Measurements from ENCODE around the gene ZNF750.

Gene ZNF750

DNA sequence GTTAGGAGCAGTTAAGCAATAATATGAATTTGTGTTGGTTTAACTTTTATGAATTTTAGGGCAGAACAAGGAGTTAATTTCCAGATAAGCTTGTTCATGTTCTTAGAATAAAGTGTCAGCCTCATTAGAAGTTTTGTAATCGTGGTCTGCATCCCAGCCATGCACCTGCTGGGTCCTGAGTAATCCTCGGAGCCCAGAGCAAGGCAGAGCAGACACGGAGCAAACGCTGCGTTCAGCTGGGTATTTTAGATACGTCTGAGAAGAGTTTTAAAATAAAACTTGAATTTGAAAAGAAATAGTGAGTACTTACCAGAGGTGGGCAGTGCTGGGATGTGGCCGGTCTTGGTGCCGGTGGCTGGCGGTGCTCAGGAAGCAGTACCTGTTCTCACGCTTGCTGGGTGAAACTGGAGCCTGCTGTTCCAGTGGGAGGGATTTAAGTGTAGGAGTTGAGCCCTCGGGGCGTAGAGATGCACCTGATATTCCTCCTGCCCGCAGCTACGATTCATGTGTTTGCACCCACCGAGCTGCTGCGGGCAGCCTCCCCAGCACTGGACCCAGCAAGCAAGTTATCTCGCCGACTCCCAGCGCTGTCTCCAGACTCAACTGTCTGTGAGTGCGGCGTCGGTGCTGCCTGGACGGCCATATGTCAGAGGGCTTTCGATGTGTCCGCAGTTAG lies at the start of gene ZNF750:
Gene ZNF750, minus strand, starts transcription at position 406 of the 676 bp plus-strand sequence. CDS start 7,568 bp downstream, outside the sequence.
- no peak for DNase-seq (ENCODE audit: extremely low read depth, low read depth)
- H3K4me3 ChIP-seq (replicated peaks; ENCODE audit: low read depth, low read length): no peak within 1 kb of the TSS
- TF ChIP-seq, protein P1, sequence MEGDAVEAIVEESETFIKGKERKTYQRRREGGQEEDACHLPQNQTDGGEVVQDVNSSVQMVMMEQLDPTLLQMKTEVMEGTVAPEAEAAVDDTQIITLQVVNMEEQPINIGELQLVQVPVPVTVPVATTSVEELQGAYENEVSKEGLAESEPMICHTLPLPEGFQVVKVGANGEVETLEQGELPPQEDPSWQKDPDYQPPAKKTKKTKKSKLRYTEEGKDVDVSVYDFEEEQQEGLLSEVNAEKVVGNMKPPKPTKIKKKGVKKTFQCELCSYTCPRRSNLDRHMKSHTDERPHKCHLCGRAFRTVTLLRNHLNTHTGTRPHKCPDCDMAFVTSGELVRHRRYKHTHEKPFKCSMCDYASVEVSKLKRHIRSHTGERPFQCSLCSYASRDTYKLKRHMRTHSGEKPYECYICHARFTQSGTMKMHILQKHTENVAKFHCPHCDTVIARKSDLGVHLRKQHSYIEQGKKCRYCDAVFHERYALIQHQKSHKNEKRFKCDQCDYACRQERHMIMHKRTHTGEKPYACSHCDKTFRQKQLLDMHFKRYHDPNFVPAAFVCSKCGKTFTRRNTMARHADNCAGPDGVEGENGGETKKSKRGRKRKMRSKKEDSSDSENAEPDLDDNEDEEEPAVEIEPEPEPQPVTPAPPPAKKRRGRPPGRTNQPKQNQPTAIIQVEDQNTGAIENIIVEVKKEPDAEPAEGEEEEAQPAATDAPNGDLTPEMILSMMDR (IDR thresholded peaks at IDR 0.05; ENCODE audit: low read depth, low read length, missing control alignments): no peak

DNA sequence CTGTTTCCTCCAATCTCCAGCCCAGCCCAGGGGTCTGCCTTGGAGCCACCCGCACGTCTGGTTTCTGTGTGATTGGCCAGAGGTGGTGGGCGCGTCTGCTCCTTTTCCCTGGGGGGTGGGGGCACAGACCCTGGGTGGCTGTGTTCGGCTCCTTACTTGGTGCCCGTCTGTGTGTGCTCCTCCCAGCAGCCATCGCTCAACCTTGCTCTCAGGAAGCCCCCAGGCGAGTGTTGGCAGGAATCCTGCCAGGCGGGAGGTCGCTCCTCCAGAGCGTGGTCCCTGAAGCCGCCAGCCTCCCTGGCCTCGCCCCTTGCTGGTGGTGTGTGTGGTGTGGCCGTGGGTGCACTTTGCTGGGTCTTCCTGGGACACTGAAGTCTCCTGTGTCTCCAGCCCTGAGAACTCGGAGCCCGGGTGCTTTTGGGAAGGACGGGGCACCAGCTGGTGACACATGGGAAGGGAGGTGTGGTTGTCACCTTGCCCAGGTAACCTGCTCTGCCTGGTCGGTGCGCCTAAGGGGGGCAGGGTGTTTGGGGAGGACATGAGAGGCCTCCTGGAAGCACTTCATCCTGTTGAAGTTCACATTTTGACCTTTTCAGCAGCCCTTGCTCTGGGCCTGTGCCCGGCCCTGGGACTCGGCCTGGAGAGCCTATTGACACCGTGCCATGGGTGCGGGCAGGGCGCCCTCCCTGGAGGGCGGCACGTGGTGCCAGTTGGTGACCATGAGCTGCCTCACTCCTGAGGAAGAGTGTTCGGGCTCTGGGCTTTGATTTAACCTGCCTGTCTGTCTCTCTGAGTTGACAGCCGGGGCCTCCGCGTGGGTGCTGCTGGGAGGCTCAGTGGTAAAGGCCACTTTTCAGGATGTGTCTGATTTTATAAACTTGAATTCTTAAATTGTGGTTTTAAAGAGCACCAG lies 49.0 kb upstream of the ZNF750 start:
- TF ChIP-seq, protein P1 (IDR thresholded peaks at IDR 0.05; ENCODE audit: low read depth, low read length, missing control alignments): no peak
- no peak overlapping the region for H3K4me3 ChIP-seq (replicated peaks; ENCODE audit: low read depth, low read length)
- DNase-seq (ENCODE audit: extremely low read depth, low read depth): no peak

DNA sequence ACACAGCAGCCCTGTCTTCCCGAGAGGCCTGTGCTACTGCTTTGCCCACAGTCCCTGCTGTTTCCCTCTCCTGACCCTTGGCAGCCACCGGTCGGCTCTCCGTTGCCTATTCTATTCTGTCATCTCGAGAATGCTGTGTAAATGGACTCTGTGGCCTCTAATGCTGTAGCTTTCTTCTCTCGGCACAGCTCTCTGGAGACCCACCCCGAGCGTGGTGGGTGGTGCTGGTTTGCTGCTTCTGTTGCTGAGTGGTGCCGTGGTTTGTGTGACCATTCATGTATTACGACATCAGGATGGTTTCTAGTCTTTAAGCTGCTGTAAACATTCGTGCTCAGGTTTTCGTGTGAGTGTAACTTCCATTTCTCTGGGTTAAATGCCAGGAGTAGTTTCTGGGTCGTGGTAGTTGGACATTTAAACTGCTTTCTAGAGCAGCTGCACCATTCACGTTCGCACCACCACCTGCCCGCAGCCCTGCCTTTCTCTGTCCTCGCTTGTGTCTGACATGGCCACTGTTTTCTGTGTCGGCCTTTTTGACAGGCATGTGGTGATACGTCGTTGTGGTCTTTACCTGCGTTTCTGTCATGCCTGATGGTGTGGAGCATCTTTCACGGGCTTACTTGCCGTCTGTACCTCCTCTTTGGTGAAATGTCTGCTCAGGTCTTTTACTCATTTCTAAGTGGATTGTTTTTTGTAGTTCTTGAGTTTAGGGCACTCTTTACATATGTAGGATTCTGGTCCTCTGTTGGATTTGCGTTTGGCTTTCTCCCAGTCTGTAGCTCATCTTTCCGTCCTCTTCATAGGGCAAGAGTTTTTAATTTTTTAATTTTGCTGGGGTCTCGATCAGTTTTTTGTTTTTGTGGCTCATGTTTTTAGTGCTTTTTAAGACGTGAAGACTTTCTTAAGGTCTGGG lies 47.7 kb upstream of the ZNF750 start:
- no peak for DNase-seq (ENCODE audit: extremely low read depth, low read depth)
- H3K4me3 ChIP-seq (replicated peaks; ENCODE audit: low read depth, low read length): no peak overlapping the region
- TF ChIP-seq, protein P1 (IDR thresholded peaks at IDR 0.05; ENCODE audit: low read depth, low read length, missing control alignments): no peak

DNA sequence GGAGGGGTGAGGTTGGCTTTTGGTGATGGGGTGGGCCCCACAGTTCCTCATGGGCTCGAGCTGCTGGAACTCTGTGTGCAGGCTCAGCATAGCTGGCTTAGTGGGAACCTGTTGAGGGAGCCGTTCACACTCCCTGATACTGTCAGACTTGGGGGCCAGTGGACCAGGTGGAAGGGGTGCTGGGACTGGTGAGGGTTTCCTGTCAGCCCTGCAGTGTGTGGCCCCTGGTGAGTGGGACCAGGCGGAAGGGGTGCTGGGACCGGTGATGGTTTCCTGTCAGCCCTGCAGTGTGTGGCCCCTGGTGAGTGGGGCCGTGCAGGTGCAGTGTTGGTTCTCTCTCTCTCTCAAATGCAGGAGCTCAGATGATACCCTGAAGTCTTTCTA lies 45.1 kb upstream of the ZNF750 start:
- TF ChIP-seq, protein P1 (IDR thresholded peaks at IDR 0.05; ENCODE audit: low read depth, low read length, missing control alignments): no peak
- H3K4me3 ChIP-seq (replicated peaks; ENCODE audit: low read depth, low read length): no peak overlapping the region
- DNase-seq (ENCODE audit: extremely low read depth, low read depth): no peak

GRCh38 chr17:82884341-82884969 lies 44.6 kb upstream of the ZNF750 start:
- DNase-seq (ENCODE audit: extremely low read depth, low read depth): no peak
- H3K4me3 ChIP-seq (replicated peaks; ENCODE audit: low read depth, low read length): no peak overlapping the region
- TF ChIP-seq, protein P1 (IDR thresholded peaks at IDR 0.05; ENCODE audit: low read depth, low read length, missing control alignments): no peak
